H7 (cell line): ENCODE data around the gene GULP1. TPM values are rescaled to one million over a fixed set of nuclear protein-coding genes. Genes with fewer than 3 reads are reported as not detected.

Source experiments
- DNase-seq: peaks from one replicate; pipeline ENCODE4 v3.0.0; 2012
- H3K27me3 ChIP-seq: 2 replicates; pipeline ENCODE4 v1.6.0; 2011; ENCODE audit warnings: mild to moderate bottlenecking, low read length; ENCODE audit not compliant: control insufficient read depth, insufficient read depth
- H3K36me3 ChIP-seq: replicated peaks from 2 replicates; pipeline ENCODE4 v1.5.1; 2011; ENCODE audit warnings: low read length; ENCODE audit not compliant: control insufficient read depth, insufficient read depth
- H3K4me3 ChIP-seq: 2 replicates; pipeline ENCODE4 v1.5.1; 2011; ENCODE audit warnings: low read depth, mild to moderate bottlenecking, control low read depth, low read length, moderate library complexity; ENCODE audit not compliant: insufficient read depth
- total RNA-seq: library from RNA; depleted of rRNA; stranded (reverse); fragments of >200 nt; shearing (Covaris generic); gene quantifications from 2 replicates; pipeline ENCODE4 v1.2.3, GENCODE V29; 2014

Gene GULP1
- total RNA-seq, 1 experiment from 2014 or later = 49.4 TPM

- no peak for DNase-seq
- Histone ChIP-seq H3K4me3 (no peak overlapping the region), H3K36me3 (no peaks in the 10 kb centered on the region), H3K27me3 (no peaks in the 10 kb centered on the region)
Measured at GRCh38 chr2:188326290-188326668, 34.6 kb downstream of the GULP1 start.

- H3K4me3 ChIP-seq = no peak overlapping the region
- H3K27me3 ChIP-seq = no peaks in the 10 kb centered on the region
- no peak for DNase-seq
- no peaks in the 10 kb centered on the region for H3K36me3 ChIP-seq
Measured at GRCh38 chr2:188326669-188327301, 35.1 kb downstream of the GULP1 start.

- H3K36me3 ChIP-seq = no peaks in the 10 kb centered on the region
- H3K27me3 ChIP-seq = no peaks in the 10 kb centered on the region
- no peak for DNase-seq
- H3K4me3 ChIP-seq = no peak overlapping the region
Measured at GRCh38 chr2:188327518-188328213, 36.0 kb downstream of the GULP1 start.

- no peak for DNase-seq
- no peak overlapping the region for H3K4me3 ChIP-seq
Measured at GRCh38 chr2:188328419-188328818, 36.7 kb downstream of the GULP1 start.

GRCh38 chr2:188330316-188331053 is 38.8 kb downstream of the GULP1 start:
- DNase-seq = no peak
- H3K27me3 ChIP-seq = no peaks in the 10 kb centered on the region
- H3K4me3 ChIP-seq = no peak overlapping the region
- no peaks in the 10 kb centered on the region for H3K36me3 ChIP-seq

More at GRCh38 chr2:188328419-188328818, 36.7 kb downstream of the GULP1 start:
- no peaks in the 10 kb centered on the region for H3K27me3 ChIP-seq
- H3K36me3 ChIP-seq = no peaks in the 10 kb centered on the region

GRCh38 chr2:188332619-188333018 is 40.9 kb downstream of the GULP1 start:
- no peaks in the 10 kb centered on the region for H3K27me3 ChIP-seq
- H3K4me3 ChIP-seq = no peak overlapping the region
- H3K36me3 ChIP-seq = no peaks in the 10 kb centered on the region; the same call in 1 of the 2 replicates
- DNase-seq = no peak

GRCh38 chr2:188333751-188334524 is 42.3 kb downstream of the GULP1 start:
- no peaks in the 10 kb centered on the region for H3K27me3 ChIP-seq
- no peak for DNase-seq
- no peak overlapping the region for H3K4me3 ChIP-seq
- H3K36me3 ChIP-seq = no peaks in the 10 kb centered on the region; the same call in 1 of the 2 replicates

GRCh38 chr2:188338463-188338862 is 46.8 kb downstream of the GULP1 start:
- Histone ChIP-seq H3K36me3 (no peaks in the 10 kb centered on the region; the same call in 1 of the 2 replicates), H3K4me3 (no peak overlapping the region), H3K27me3 (no peaks in the 10 kb centered on the region)
- no peak for DNase-seq

GRCh38 chr2:188340257-188340656 is 48.6 kb downstream of the GULP1 start:
- no peak overlapping the region for H3K4me3 ChIP-seq
- H3K27me3 ChIP-seq = no peaks in the 10 kb centered on the region
- DNase-seq = peak; percentile 8
- no peaks in the 10 kb centered on the region; the same call in 1 of the 2 replicates for H3K36me3 ChIP-seq

GRCh38 chr2:188345020-188345419 is 53.3 kb downstream of the GULP1 start:
- Histone ChIP-seq H3K4me3 (no peak overlapping the region), H3K36me3 (no peaks in the 10 kb centered on the region), H3K27me3 (no peaks in the 10 kb centered on the region)
- DNase-seq = no peak

GRCh38 chr2:188345426-188345825 is 53.8 kb downstream of the GULP1 start:
- Histone ChIP-seq H3K4me3 (no peak overlapping the region), H3K36me3 (no peaks in the 10 kb centered on the region), H3K27me3 (no peaks in the 10 kb centered on the region)
- no peak for DNase-seq

GRCh38 chr2:188345831-188346458 is 54.3 kb downstream of the GULP1 start:
- H3K4me3 ChIP-seq = no peak overlapping the region
- DNase-seq = no peak
- no peaks in the 10 kb centered on the region for H3K36me3 ChIP-seq
- no peaks in the 10 kb centered on the region for H3K27me3 ChIP-seq

GRCh38 chr2:188349019-188349418 is 57.3 kb downstream of the GULP1 start:
- H3K27me3 ChIP-seq = no peaks in the 10 kb centered on the region

GRCh38 chr2:188353282-188353681 is 61.6 kb downstream of the GULP1 start:
- Histone ChIP-seq H3K4me3 (no peak overlapping the region), H3K36me3 (no peaks in the 10 kb centered on the region)

More at GRCh38 chr2:188349019-188349418, 57.3 kb downstream of the GULP1 start:
- no peaks in the 10 kb centered on the region for H3K36me3 ChIP-seq
- no peak overlapping the region for H3K4me3 ChIP-seq
- DNase-seq = no peak

More at GRCh38 chr2:188353282-188353681, 61.6 kb downstream of the GULP1 start:
- DNase-seq = no peak
- no peaks in the 10 kb centered on the region for H3K27me3 ChIP-seq
